PC-9 (cell line): ENCODE data around the gene HPCAL1. TPM values are rescaled to one million over a fixed set of nuclear protein-coding genes. Genes with fewer than 3 reads are reported as not detected.

ENCODE experiments used
- BruUV-seq: library from RNA; stranded (reverse); fragments of 400-500 nt; replicated peaks from 2 replicates; lab custom pipeline; 2021; lab: Mats Ljungman, UMichigan
- CTCF ChIA-PET: fragments of 300-600 bp; sonication (Branson Sonifier 250); formaldehyde crosslinking; loops from one replicate; lab custom pipeline; 2022; ENCODE audit warnings: antibody characterized with exemption; lab: Charles Lee
- POLR2A ChIA-PET: fragments of 300-600 bp; sonication (Branson Sonifier 250); formaldehyde crosslinking; loops from one replicate; lab custom pipeline; 2022; ENCODE audit warnings: antibody characterized with exemption; ENCODE audit not compliant: unreplicated experiment; lab: Charles Lee
- DNase-seq, 2 experiments: peaks; one replicate each; pipeline versions ENCODE4 v3.0.0 to v3.0.0-alpha.2; 2015 to 2022; ENCODE audit warnings: mixed read lengths in 1 of 2
- H2AFZ ChIP-seq: fragments of 200-600 bp; sonication (generic); 2 replicates; pipeline ENCODE4 v1.8.1; 2017; ENCODE audit warnings: antibody characterized with exemption
- H3F3A ChIP-seq: fragments of 200-600 bp; sonication (generic); 2 replicates; pipeline ENCODE4 v1.8.1; 2017; ENCODE audit warnings: antibody characterized with exemption, mild to moderate bottlenecking, low read depth; ENCODE audit not compliant: insufficient read depth
- H3K27ac ChIP-seq: fragments of 200-600 bp; sonication (generic); 2 replicates; pipeline ENCODE4 v1.6.1; 2016; ENCODE audit warnings: mixed run types
- H3K27me3 ChIP-seq: fragments of 200-600 bp; sonication (generic); 2 replicates; pipeline ENCODE4 v1.6.1; 2016; ENCODE audit warnings: low read depth, mixed run types; ENCODE audit not compliant: insufficient read depth
- H3K36me3 ChIP-seq: fragments of 200-600 bp; sonication (generic); 2 replicates; pipeline ENCODE4 v1.6.1; 2016; ENCODE audit warnings: low read depth, mixed run types
- H3K4me1 ChIP-seq: fragments of 200-600 bp; sonication (generic); replicated peaks from 2 replicates; pipeline ENCODE4 v1.6.1; 2016; ENCODE audit warnings: mixed run types; ENCODE audit not compliant: insufficient read depth
- H3K4me2 ChIP-seq: fragments of 200-600 bp; sonication (generic); 2 replicates; pipeline ENCODE4 v1.6.1; 2017; ENCODE audit warnings: mixed run types
- H3K4me3 ChIP-seq: fragments of 200-600 bp; sonication (generic); 2 replicates; pipeline ENCODE4 v1.6.1; 2016; ENCODE audit warnings: mixed run types
- H3K79me2 ChIP-seq: fragments of 200-600 bp; sonication (generic); 2 replicates; pipeline ENCODE4 v1.6.1; 2017; ENCODE audit warnings: low read depth, mixed run types
- H3K9me2 ChIP-seq: fragments of 200-600 bp; sonication (generic); 2 replicates; pipeline ENCODE4 v1.8.1; 2017; ENCODE audit warnings: mild to moderate bottlenecking; ENCODE audit not compliant: insufficient read depth
- H3K9me3 ChIP-seq: fragments of 200-600 bp; sonication (generic); 2 replicates; pipeline ENCODE4 v1.8.1; 2016; ENCODE audit warnings: low read depth; ENCODE audit not compliant: insufficient read depth
- H4K20me1 ChIP-seq: fragments of 200-600 bp; sonication (generic); 2 replicates; pipeline ENCODE4 v1.8.1; 2017; ENCODE audit not compliant: insufficient read depth
- EZH2 ChIP-seq: fragments of 200-600 bp; sonication (generic); IDR thresholded peaks from 2 replicates; pipeline ENCODE4 v1.8.0; 2017; ENCODE audit warnings: antibody characterized with exemption, low read depth
- intact Hi-C: fragments of 100-400 bp; cut with micrococcal nuclease; formaldehyde crosslinking; loops from one replicate; pipeline ENCODE4 v1.10.0; 2022; ENCODE audit not compliant: unreplicated experiment
- total RNA-seq: library from RNA; stranded (reverse); gene quantifications from 2 replicates; pipeline ENCODE4 v1.2.3, GENCODE V29; 2021
- TF ChIP-seq, protein P1 (sequence below): fragments of 200-600 bp; sonication (generic); conservative IDR thresholded peaks from 2 replicates; pipeline ENCODE4 v1.6.1; 2017; ENCODE audit warnings: mixed run types, antibody characterized with exemption, mild to moderate bottlenecking, moderate library complexity

Gene HPCAL1
- total RNA-seq, 1 experiment from 2014 or later = 105 TPM

DNA sequence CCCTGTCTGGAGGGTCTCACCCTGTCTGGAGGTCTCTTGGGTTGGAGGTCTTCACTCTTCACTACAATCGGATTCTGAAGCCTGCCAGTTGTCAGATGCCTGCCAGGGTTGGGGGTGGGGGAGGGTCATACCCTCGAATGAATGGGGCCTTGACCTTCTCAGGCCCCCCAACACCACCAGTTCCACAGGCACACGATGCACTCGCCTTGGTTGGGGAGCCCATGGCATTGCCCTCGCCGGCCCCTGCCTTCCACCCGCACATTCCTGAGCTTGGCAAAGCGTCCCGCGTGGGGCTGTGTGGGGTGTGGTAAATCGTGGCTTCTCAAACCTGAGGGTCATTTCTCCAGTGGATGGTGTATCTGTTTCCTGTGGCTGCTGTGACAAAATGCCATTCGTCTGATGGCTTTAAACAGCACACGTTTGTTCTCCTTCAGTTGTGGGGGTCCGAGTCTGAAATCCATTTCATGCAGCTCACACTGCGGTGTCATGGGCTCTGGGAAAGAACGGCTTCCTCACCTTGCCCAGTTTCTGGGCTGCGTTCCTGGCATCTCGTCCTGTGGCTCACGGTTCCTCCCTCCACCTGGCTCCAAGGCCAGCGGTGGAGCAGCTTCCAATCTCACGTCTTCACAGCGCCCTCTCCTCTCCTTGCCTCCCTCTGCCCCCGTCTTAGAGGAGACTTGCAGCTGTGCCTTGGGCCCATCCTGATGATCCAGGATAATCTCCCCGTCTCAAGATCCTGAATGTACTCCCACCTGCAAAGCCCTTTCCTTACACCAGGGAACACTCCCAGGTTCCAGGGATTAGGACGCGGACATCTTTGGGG, 38.0 kb upstream of the HPCAL1 start:
- no peak overlapping the region for H2AFZ ChIP-seq
- H3K9me3 ChIP-seq = no peaks in the 10 kb centered on the region
- no TSS peak for BruUV-seq
- no peaks in the 10 kb centered on the region for H3K9me2 ChIP-seq
- H3K36me3 ChIP-seq = no peaks in the 10 kb centered on the region
- no peak for DNase-seq
- no peaks in the 10 kb centered on the region for H4K20me1 ChIP-seq
- intact Hi-C loops = no loop called here
- ChIA-PET POLR2A (no interaction called here), CTCF (no interaction called here)
- no peak overlapping the region for H3K4me3 ChIP-seq
- no peak for TF ChIP-seq EZH2
- TF ChIP-seq, protein P1, sequence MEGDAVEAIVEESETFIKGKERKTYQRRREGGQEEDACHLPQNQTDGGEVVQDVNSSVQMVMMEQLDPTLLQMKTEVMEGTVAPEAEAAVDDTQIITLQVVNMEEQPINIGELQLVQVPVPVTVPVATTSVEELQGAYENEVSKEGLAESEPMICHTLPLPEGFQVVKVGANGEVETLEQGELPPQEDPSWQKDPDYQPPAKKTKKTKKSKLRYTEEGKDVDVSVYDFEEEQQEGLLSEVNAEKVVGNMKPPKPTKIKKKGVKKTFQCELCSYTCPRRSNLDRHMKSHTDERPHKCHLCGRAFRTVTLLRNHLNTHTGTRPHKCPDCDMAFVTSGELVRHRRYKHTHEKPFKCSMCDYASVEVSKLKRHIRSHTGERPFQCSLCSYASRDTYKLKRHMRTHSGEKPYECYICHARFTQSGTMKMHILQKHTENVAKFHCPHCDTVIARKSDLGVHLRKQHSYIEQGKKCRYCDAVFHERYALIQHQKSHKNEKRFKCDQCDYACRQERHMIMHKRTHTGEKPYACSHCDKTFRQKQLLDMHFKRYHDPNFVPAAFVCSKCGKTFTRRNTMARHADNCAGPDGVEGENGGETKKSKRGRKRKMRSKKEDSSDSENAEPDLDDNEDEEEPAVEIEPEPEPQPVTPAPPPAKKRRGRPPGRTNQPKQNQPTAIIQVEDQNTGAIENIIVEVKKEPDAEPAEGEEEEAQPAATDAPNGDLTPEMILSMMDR = no peak
- H3K27me3 ChIP-seq = no peaks in the 10 kb centered on the region
- H3F3A ChIP-seq = peaks cover 7% of the 10 kb centered on the region; the same call in 1 of the 2 replicates
- H3K27ac ChIP-seq = no peak overlapping the region
- H3K4me1 ChIP-seq = no peaks in the 10 kb centered on the region
- no peaks in the 10 kb centered on the region for H3K79me2 ChIP-seq
- no peak overlapping the region for H3K4me2 ChIP-seq

DNA sequence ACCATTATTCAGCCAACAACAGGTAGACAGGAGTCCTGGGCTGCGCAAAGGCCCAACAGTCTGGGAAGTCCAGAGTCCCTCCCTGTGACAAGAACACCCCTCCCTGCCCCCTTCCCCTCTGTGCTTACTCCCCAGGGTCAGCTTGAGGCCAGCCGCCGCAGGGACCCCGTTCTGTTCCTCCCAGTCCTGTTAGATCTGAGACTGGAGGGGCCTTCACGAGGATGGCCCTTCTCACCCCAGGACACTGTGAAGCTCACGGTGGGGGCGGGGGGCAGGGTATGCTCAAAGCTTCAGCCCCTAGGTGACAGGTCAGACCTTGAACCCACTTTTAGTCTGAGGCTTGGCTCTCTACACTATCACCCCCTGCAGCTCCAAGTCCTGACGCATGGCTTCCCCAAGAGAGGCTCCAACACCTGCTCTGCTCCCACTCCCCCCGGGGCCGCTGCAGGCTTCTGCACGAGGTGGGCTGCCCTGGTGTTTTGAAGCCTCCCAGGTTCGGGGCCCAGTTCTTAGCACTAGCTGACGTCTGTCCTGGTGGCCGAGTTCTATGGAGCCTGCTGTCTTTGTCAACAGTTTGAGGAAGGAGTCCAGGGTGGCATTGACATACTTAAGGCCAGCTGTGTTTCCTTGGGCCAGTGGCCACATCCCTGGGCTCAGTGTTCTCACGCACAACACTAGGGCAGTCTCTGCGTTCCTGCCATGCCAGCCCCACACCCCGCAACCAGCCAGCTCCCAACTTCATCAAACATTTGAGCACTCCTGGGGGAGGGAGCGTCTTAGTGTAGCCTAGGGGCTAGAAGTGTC, 37.2 kb upstream of the HPCAL1 start:
- H3K79me2 ChIP-seq = no peaks in the 10 kb centered on the region
- H3K27me3 ChIP-seq = no peaks in the 10 kb centered on the region
- intact Hi-C loops = no loop called here
- no peaks in the 10 kb centered on the region for H3K9me2 ChIP-seq
- H3K9me3 ChIP-seq = no peaks in the 10 kb centered on the region
- BruUV-seq = no TSS peak
- no peaks in the 10 kb centered on the region for H3K36me3 ChIP-seq
- no peak for DNase-seq
- peaks cover 7% of the 10 kb centered on the region for H3K4me1 ChIP-seq
- no peak overlapping the region for H3K4me2 ChIP-seq
- TF ChIP-seq EZH2 = no peak
- TF ChIP-seq, protein P1 = no peak
- ChIA-PET CTCF (no interaction called here), POLR2A (no interaction called here)
- H3K4me3 ChIP-seq = no peak overlapping the region
- no peaks in the 10 kb centered on the region for H4K20me1 ChIP-seq
- peaks cover 14% of the 10 kb centered on the region; the same call in 1 of the 2 replicates for H3F3A ChIP-seq
- H3K27ac ChIP-seq = no peak overlapping the region
- no peak overlapping the region for H2AFZ ChIP-seq

DNA sequence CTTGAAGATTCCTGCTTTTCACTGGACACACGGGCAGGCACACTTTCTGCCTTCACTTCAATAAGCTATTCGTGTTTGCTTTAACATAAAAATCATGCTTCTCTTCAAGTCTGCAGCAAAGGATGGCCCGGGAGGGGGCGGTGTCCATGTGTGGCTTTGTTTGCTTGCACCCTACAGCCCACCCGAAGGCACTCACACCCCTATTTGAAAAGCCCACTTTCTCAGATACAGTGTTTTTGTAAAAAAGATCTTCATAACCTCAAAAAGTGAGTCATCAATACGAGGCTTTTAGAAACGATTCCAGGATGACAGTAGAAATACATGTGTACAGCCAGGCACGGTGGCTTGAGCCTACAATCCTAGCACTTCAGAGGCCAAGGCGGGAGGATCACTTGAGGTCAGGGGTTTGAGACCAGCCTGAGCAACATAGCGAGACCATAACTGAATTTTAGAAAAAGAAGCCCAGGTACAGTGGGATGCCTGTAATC, 36.5 kb upstream of the HPCAL1 start:
- no peaks in the 10 kb centered on the region for H3K36me3 ChIP-seq
- no peaks in the 10 kb centered on the region for H3K79me2 ChIP-seq
- no TSS peak for BruUV-seq
- H3K4me2 ChIP-seq = no peak overlapping the region
- intact Hi-C loops = no loop called here
- H3K9me2 ChIP-seq = no peaks in the 10 kb centered on the region
- H3K4me1 ChIP-seq = peaks cover 14% of the 10 kb centered on the region
- H2AFZ ChIP-seq = no peak overlapping the region
- no peaks in the 10 kb centered on the region for H3K9me3 ChIP-seq
- peaks cover 14% of the 10 kb centered on the region; the same call in 1 of the 2 replicates for H3F3A ChIP-seq
- TF ChIP-seq, protein P1 = no peak
- TF ChIP-seq EZH2 = no peak
- CTCF ChIA-PET = no interaction called here
- no peak overlapping the region for H3K4me3 ChIP-seq
- H4K20me1 ChIP-seq = no peaks in the 10 kb centered on the region
- POLR2A ChIA-PET = no interaction called here
- H3K27me3 ChIP-seq = no peaks in the 10 kb centered on the region
- no peak overlapping the region for H3K27ac ChIP-seq
- DNase-seq = no peak
